Measurements from ENCODE around the gene TRIM66.

GRCh38 chr11:8654503-8654902 is 28.0 kb downstream of the TRIM66 start:
- no peak for TF ChIP-seq CTCF (IDR thresholded peaks at IDR 0.05; ENCODE audit: control extremely low read depth in 1 of 3, insufficient read depth in 1 of 3, low read depth in 1 of 3, low read length in 3 of 3)
- no peak for TF ChIP-seq EZH2 (IDR thresholded peaks at IDR 0.05; ENCODE audit: low read depth, low read length, severe bottlenecking)
- TF ChIP-seq EGR1 (IDR thresholded peaks at IDR 0.05; ENCODE audit: borderline replicate concordance, low read depth, low read length): no peak
- TF ChIP-seq POLR2AphosphoS5 (IDR thresholded peaks at IDR 0.05; ENCODE audit: low read depth, low read length): no peak
- TF ChIP-seq TEAD4 (IDR thresholded peaks at IDR 0.05; ENCODE audit: low read depth, low read length): no peak
